Activated CD4-positive, alpha-beta memory T cell treated with anti-CD3 and anti-CD28 coated beads, Interleukin-2, amount 10 ng/mL, durations not matched to agents 7 days and 5 days (primary cell): ENCODE measurements around the gene FAM50B. TPM values are rescaled to one million over a fixed set of nuclear protein-coding genes. Genes with fewer than 3 reads are reported as not detected.

Experiments
- CTCF ChIA-PET: fragments of 350-600 bp; sonication (Branson Sonifier 250); formaldehyde crosslinking; loops from one replicate; lab custom pipeline; 2021; ENCODE audit warnings: antibody characterized with exemption, inconsistent platforms; lab: Charles Lee
- POLR2A ChIA-PET: fragments of 350-600 bp; sonication (Branson Sonifier 250); formaldehyde crosslinking; loops from one replicate; lab custom pipeline; 2021; ENCODE audit warnings: antibody characterized with exemption; lab: Charles Lee
- DNase-seq: peaks from one replicate; pipeline ENCODE4 v3.0.0-alpha.2; 2020
- H3K27ac Mint-ChIP-seq: one replicate; pipeline ENCODE4 v1.8.0; 2021; ENCODE audit warnings: mild to moderate bottlenecking, mixed read lengths
- H3K27me3 Mint-ChIP-seq: one replicate; pipeline ENCODE4 v1.8.0; 2021; ENCODE audit warnings: mixed read lengths
- H3K36me3 Mint-ChIP-seq: one replicate; pipeline ENCODE4 v1.8.0; 2021; ENCODE audit warnings: low read depth, mixed read lengths
- H3K4me1 Mint-ChIP-seq: one replicate; pipeline ENCODE4 v1.8.0; 2021; ENCODE audit warnings: mixed read lengths
- H3K4me3 Mint-ChIP-seq: one replicate; pipeline ENCODE4 v1.8.0; 2021; ENCODE audit warnings: mild to moderate bottlenecking, mixed read lengths
- H3K9me3 Mint-ChIP-seq: one replicate; pipeline ENCODE4 v1.8.0; 2021; ENCODE audit warnings: mixed read lengths
- total RNA-seq, 2 experiments: library from RNA; stranded (reverse); gene quantifications; one replicate each; pipeline ENCODE4 v1.2.3, GENCODE V29; 2021

FAM50B gene
- total RNA-seq, 2 experiments from 2014 or later, result 14.4 to 14.7 TPM

DNA sequence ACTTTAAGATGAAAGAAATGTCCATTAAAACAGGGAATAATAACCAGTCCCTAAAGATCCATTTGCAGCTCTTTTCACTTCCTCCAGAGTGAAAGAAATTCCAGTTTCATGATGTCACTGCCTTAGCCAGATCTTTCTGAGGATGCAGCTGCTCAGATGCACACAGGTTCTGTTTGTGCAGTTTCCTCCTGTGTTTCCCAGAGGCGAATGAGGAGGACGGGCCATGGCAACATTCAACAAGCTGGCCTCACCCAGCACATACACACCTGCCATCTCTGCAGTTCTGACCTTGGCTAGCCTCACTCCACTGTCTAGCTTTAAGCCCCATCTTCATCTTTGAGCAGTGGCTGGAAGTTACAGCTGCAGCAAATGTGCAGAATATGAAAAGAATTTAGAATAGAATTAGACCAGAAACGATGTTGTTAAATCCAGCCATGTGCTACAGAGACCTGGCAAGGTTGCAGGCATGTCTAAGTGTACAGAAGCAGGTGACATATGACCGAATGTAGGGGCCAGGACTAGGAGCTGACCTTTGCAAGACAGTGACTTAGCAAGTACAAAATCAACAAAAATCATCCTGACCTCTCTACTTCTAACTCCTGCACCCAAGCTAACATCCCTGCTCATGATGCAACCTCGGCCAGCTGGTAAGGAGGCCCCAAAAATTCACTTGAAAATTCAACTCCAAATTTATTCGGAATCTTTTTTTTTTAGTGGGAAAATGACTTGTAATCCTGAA lies 35.0 kb downstream of the FAM50B start:
- DNase-seq, result no peak
- ChIA-PET CTCF (interaction anchor here (1.0 kb wide), 2 partner anchors 35 to 94 kb away, joined by 3 to 4 read pairs; partner anchors contain the start of gene FAM50B), POLR2A (interaction anchor here (0.9 to 1.3 kb wide), 2 partner anchors 34 to 36 kb away, joined by 3 read pairs; no protein-coding TSS in a partner anchor)
- Mint-ChIP-seq H3K36me3 (no peaks in the 10 kb centered on the region), H3K27ac (no peak overlapping the region), H3K4me1 (no peaks in the 10 kb centered on the region), H3K27me3 (no peaks in the 10 kb centered on the region), H3K9me3 (no peaks in the 10 kb centered on the region), H3K4me3 (no peak overlapping the region)

DNA sequence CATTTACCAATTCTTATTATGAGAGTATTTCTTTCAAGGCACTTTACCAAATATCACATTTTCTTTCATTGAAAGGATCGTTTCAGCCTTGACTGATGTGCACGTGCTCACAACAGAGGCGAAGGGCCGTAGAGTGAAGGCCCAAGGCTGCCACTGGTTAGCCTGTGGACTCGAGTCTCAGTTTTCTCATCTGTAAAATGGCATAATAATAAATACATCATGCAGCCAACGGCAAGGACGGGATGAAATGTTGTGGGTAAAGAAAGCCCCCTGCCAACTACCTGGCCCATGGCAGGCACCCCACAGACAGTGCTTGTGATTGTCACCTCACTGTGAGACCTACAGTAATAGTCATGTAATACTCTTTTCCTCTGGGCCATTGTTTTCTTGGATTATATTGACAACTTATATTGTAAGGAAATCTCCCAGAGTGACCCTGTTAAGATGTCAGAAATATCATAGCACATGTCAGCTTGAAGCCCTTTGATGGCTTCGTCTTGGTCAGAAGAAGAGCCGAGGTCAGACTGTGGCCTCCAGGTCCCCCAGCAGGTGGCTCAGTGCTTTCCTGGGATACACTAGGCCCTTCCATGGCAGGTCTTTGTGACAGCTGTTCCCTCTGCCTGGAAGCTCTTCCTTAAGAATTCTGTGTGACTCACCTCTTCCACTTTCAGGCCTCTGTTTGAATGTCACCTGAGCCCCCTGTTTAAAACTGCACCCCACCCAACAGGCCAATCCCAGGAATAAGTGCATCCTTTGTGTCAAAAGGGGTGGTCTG lies 36.3 kb downstream of the FAM50B start:
- DNase-seq, result no peak
- Mint-ChIP-seq H3K4me3 (no peak overlapping the region), H3K27ac (no peak overlapping the region), H3K27me3 (no peaks in the 10 kb centered on the region), H3K4me1 (no peaks in the 10 kb centered on the region), H3K9me3 (no peaks in the 10 kb centered on the region), H3K36me3 (no peaks in the 10 kb centered on the region)
- ChIA-PET POLR2A (no interaction called here), CTCF (interaction anchor here (1.1 kb wide), 1 partner anchor 93 kb away, joined by 3 read pairs; no protein-coding TSS in a partner anchor)

DNA sequence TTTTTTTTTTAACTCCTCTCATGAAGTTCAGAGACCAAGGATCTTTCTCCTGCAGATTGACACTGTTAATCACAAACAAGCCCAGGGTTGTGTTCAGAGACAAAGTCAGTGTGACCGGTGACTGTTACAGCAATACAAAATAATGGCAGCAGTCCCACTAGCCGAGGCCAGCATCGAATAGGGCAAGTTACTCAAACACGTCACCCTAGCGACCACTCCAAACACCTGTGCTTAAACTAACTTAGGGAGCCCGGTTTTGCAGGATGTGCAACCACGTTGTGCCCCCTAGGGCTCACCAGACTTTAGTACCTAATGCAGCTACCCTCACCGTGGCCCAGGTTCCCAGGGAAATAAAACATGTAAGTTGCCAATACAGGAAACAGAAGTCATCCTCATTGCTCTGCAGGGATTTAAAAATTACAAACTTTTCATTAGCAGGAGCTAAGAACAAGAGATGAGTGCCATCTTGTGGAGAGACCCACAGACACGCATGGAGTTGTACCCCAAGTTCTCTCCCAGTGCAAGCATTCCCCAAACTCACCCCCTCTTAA lies 38.1 kb downstream of the FAM50B start:
- Mint-ChIP-seq H3K27ac (no peak overlapping the region), H3K4me3 (no peak overlapping the region), H3K36me3 (no peaks in the 10 kb centered on the region), H3K27me3 (no peaks in the 10 kb centered on the region), H3K4me1 (no peaks in the 10 kb centered on the region), H3K9me3 (no peaks in the 10 kb centered on the region)
- DNase-seq, result no peak
- ChIA-PET CTCF (interaction anchor here (0.5 to 3.1 kb wide), 4 partner anchors 38 to 144 kb away, joined by 6 to 13 read pairs (median 9); partner anchors contain the start of gene FAM50B), POLR2A (interaction anchor here (0.5 kb wide), 1 partner anchor 623 kb away, joined by 4 read pairs; no protein-coding TSS in a partner anchor)

DNA sequence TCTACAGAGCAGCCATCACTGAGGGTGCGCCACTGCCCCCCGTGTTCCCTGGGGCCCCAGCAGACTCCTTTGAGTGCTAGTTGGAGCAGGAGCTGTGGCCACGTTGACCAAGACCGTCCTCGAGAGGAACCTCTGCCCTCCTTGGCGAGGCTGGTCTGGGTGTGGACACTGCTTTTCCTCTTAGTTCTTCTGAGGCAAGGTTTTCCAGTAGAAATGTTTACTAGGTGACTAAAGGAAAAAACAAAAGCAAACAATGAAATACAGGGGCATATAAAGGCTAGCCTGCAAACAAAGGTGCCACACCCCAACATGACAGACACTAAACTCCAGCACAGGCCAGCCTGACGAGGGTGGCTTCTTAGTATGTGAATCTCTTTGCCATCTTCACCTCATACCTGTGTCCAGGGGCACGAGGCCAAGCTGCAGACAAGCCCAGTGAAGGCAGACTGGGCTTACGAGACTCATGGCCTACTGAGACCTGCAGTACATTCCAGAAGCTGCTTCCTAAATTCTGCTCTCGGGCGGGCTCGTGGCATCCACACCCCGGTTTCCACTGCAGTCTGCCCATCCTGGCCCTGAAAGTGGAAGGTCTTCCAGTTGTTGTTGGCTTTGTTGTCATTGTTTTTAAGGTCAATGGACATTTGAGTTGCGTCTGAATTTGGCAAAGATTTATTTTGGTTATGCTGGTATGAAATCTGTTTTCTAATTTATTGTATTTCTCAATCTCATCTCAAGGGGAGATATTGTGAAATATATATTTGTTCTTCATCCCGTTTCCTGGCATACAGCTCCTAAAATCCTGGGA lies 39.2 kb downstream of the FAM50B start:
- POLR2A ChIA-PET, result no interaction called here
- no peak overlapping the region for H3K27ac Mint-ChIP-seq
- CTCF ChIA-PET, result interaction anchor here (1.2 to 3.1 kb wide), 4 partner anchors 39 to 156 kb away, joined by 3 to 13 read pairs (median 9); partner anchors contain the start of gene FAM50B
- no peaks in the 10 kb centered on the region for H3K27me3 Mint-ChIP-seq
- no peak for DNase-seq
- H3K4me3 Mint-ChIP-seq, result no peak overlapping the region
- no peaks in the 10 kb centered on the region for H3K36me3 Mint-ChIP-seq
- no peaks in the 10 kb centered on the region for H3K9me3 Mint-ChIP-seq
- no peaks in the 10 kb centered on the region for H3K4me1 Mint-ChIP-seq

DNA sequence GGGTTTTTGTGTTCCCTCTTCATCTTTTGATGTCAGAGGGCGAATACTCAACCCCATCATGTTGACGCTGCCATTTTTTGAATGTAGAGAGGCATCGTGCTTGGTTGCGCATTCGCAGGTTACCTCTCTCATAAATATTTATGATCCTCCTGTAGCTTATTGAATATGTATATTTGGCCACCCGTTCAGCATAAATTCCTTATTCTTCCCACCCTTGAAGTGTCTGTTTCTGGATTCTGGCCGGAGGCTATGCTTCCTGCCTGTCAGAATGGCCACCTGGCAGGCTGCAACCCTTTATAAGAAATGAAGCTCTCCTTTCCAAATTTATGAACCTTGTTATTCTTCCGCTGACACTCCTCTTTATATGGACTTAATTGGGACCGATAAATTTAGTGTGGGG lies 40.9 kb downstream of the FAM50B start:
- Mint-ChIP-seq H3K27me3 (no peaks in the 10 kb centered on the region), H3K4me3 (no peak overlapping the region), H3K4me1 (no peaks in the 10 kb centered on the region), H3K9me3 (no peaks in the 10 kb centered on the region), H3K36me3 (no peaks in the 10 kb centered on the region), H3K27ac (no peak overlapping the region)
- ChIA-PET POLR2A (no interaction called here), CTCF (interaction anchor here (1.3 to 3.1 kb wide), 2 partner anchors 41 to 141 kb away, joined by 4 to 13 read pairs; partner anchors contain the start of gene FAM50B)
- no peak for DNase-seq

DNA sequence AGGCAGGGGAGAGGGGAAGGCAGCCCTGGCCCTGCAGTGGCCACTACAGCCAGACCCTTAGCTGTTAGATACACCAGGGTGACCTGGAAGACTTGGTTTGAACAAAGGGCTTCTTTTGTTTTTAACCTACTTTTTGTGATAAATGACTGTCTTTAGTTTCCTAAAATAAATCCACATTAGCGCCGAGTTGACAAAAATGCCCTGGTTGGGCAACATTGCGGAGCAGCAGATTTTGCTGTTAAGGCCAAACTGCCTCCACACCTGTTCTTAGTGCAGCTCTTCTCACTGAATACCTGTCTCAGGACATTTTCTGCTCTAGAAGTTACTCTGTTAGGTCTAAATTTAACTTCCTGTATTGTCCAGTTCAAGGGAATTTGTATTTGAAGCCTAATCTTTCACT lies 42.7 kb downstream of the FAM50B start:
- H3K27ac Mint-ChIP-seq, result no peak overlapping the region

DNA sequence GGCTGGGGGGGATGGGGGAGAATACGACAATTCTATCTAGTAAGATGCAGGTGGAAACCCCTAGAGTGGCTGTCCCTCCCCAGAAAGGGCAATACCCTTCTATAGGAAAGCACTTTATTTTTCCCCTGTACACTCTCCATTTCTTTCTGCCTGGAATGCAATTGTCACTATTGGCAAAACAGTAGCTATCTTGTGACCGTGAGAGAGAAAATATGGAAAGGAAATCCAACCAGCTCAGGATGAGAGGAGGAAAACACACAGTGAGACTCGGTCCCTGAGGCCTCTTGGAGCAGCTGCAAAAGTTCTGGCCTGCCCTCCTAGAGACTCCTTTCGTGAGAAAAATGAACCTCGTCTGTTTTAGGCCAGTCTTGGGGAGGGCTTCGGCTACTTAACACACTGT lies 43.4 kb downstream of the FAM50B start:
- CTCF ChIA-PET, result interaction anchor here (0.7 kb wide), 1 partner anchor 86 kb away, joined by 3 read pairs; no protein-coding TSS in a partner anchor
- no peak for DNase-seq
- Mint-ChIP-seq H3K9me3 (no peaks in the 10 kb centered on the region), H3K4me3 (no peak overlapping the region), H3K27me3 (peaks cover 2% of the 10 kb centered on the region), H3K4me1 (no peaks in the 10 kb centered on the region), H3K36me3 (no peaks in the 10 kb centered on the region), H3K27ac (no peak overlapping the region)
- POLR2A ChIA-PET, result no interaction called here

More for the DNA sequence above, 42.7 kb downstream of the FAM50B start:
- Mint-ChIP-seq H3K36me3 (no peaks in the 10 kb centered on the region), H3K4me3 (no peak overlapping the region), H3K4me1 (no peaks in the 10 kb centered on the region), H3K9me3 (no peaks in the 10 kb centered on the region), H3K27me3 (no peaks in the 10 kb centered on the region)
- ChIA-PET POLR2A (no interaction called here), CTCF (no interaction called here)
- DNase-seq, result no peak

DNA sequence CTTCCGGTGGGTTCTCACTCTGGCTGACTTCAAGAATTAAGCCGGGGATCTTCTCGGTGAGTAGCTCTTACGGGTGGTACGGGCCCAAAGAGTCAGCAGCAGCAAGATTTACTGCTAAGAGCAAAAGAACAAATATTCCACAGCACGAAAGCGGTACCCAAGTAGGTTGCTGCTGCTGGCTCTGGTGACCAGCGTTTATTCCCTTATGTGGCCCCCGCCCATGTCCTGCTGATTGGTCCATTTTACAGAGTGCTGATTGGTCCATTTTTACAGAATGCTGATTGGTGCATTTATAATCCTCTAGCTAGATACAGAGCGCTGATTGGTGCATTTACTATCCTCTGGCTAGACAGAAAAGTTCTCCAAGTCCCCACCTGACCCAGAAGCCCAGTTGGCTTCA lies 44.3 kb downstream of the FAM50B start:
- no peak overlapping the region for H3K4me3 Mint-ChIP-seq
- no peak for DNase-seq
- H3K36me3 Mint-ChIP-seq, result no peaks in the 10 kb centered on the region
- H3K4me1 Mint-ChIP-seq, result no peaks in the 10 kb centered on the region
- H3K27ac Mint-ChIP-seq, result no peak overlapping the region
- POLR2A ChIA-PET, result no interaction called here
- H3K9me3 Mint-ChIP-seq, result no peaks in the 10 kb centered on the region
- H3K27me3 Mint-ChIP-seq, result peaks cover 6% of the 10 kb centered on the region
- CTCF ChIA-PET, result interaction anchor here (1.3 kb wide), 1 partner anchor 16 kb away, joined by 3 read pairs; no protein-coding TSS in a partner anchor

DNA sequence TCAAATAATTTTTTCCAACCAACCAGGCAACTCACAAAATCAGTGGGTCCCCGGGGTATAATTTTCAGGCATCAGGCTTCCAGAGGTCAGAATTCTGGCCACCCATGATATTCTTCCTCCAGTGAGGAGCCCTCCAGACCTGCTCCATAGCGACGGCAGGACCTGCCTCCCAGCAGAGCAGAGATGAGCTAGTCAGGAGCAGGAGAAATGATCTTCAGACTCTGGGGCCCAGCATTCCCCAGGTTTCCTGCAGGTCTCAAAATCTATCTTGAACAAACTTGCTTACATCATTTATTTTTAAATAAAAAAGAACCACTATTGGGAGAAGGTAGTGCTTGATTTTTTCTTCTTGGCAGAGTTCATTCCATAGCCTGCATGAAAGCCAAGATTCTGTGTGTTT lies 44.7 kb downstream of the FAM50B start:
- H3K4me3 Mint-ChIP-seq, result no peak overlapping the region
- ChIA-PET CTCF (interaction anchor here (1.3 kb wide), 1 partner anchor 17 kb away, joined by 3 read pairs; no protein-coding TSS in a partner anchor), POLR2A (no interaction called here)
- H3K27ac Mint-ChIP-seq, result no peak overlapping the region
- peaks cover 6% of the 10 kb centered on the region for H3K27me3 Mint-ChIP-seq
- no peaks in the 10 kb centered on the region for H3K4me1 Mint-ChIP-seq
- H3K36me3 Mint-ChIP-seq, result no peaks in the 10 kb centered on the region
- DNase-seq, result no peak
- H3K9me3 Mint-ChIP-seq, result no peaks in the 10 kb centered on the region

DNA sequence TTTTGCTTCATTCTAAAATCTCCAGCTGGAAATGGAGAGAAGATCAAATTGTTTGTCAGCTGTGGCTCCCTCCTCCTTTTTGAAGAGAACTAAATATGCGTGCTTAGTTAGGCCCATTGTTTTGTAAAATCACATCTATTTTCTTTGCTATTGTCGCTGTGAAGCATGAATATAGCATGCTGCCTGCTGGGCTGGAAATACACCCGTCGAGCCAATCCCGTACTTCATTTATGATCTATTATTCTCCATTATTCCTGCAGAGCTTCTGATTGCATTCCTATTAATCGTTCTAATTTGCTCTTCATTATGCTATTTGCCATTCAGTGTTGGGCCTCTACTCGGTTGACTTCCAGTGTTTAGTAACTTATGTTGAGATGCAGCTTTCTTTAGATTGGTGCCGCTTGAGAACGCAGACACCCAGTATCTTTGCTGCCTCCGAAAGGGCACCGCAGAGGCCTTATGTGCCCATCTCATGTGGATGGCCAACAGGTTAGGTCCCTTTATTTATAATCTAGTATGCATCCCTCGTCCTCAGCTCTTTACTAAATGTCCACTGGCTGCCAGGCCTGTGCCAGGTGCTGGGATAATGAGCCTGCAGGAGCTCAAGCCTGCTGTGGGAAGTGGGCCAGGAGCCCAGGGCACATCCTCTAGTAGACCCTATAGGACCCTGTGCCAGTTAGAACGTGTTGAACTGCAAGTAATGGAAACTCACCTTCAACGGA lies 45.6 kb downstream of the FAM50B start:
- Mint-ChIP-seq H3K27me3 (peaks cover 6% of the 10 kb centered on the region), H3K27ac (no peak overlapping the region), H3K9me3 (no peaks in the 10 kb centered on the region), H3K4me1 (no peaks in the 10 kb centered on the region), H3K36me3 (no peaks in the 10 kb centered on the region), H3K4me3 (no peak overlapping the region)
- no peak for DNase-seq
- POLR2A ChIA-PET, result no interaction called here
- CTCF ChIA-PET, result interaction anchor here (1.3 to 2.1 kb wide), 2 partner anchors 17 to 46 kb away, joined by 3 to 5 read pairs; partner anchors contain the start of gene FAM50B

DNA sequence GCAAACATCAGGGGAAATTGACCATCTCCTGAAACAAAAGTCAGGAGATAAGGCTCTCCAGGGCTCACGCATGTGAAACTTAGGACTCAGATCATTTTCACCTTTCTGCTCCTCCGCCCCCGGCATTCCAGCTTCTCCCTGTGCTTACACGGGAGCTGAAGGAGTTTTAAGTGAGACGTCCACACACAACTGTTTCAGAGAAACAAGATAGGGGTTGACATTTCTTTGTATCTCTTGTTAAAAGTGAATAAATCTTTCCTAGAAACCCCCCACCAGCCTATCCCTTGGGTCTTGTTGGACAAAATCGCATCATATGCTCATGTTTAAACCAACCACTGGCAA lies 46.1 kb downstream of the FAM50B start:
- H3K4me3 Mint-ChIP-seq, result no peak overlapping the region
- ChIA-PET POLR2A (interaction anchor here (1.5 kb wide), 1 partner anchor 14 kb away, joined by 3 read pairs; no protein-coding TSS in a partner anchor), CTCF (interaction anchor here (2.1 kb wide), 1 partner anchor 46 kb away, joined by 5 read pairs; the partner anchor contains the start of gene FAM50B)
- no peak for DNase-seq
- H3K36me3 Mint-ChIP-seq, result no peaks in the 10 kb centered on the region
- H3K9me3 Mint-ChIP-seq, result no peaks in the 10 kb centered on the region
- H3K27me3 Mint-ChIP-seq, result peaks cover 8% of the 10 kb centered on the region
- no peak overlapping the region for H3K27ac Mint-ChIP-seq
- no peaks in the 10 kb centered on the region for H3K4me1 Mint-ChIP-seq
